ENCODE results near the gene PSPH. TPM values are rescaled to one million over a fixed set of nuclear protein-coding genes. Genes with fewer than 3 reads are reported as not detected.
A peak's percentile ranks its signal among the peaks of the same experiment; 100 is the strongest.
"Not testable (repeated sequence)": the region's sequence is repeated elsewhere in the genome, so short reads cannot be mapped to it uniquely, and the experiment has no call there.

Gene PSPH
- total RNA-seq, 2 donors from 2014 or later, result 4.6 to 14.3 TPM

- Histone ChIP-seq H3K9me3 (no peaks in the 10 kb centered on the region), H3K27me3 (no peaks in the 10 kb centered on the region), H3K27ac (no peak overlapping the region), H3K4me3 (no peak overlapping the region), H3K4me1 (peaks cover 23% of the 10 kb centered on the region), H3K36me3 (replicated peaks in 1 of 2; ENCODE audit: insufficient read depth in 1 of 2, low read depth in 2 of 2) (no peaks in the 10 kb centered on the region)
- intact Hi-C loops (cut with DNase I), result no loop called here
- no peak for ATAC-seq
- WGBS, 2 donors, result 14 to 44% methylated on average over 8 to 12 of the region's 13 CpGs
- no peak for TF ChIP-seq CTCF (IDR thresholded peaks at IDR 0.05)
- TF ChIP-seq POLR2A (IDR thresholded peaks at IDR 0.05), result no peak
- peak; percentile 43 to 75 (median 56) for DNase-seq
Measured at GRCh38 chr7:56083150-56083785, 32.0 kb upstream of the PSPH start.

- Histone ChIP-seq H3K9me3 (no peaks in the 10 kb centered on the region), H3K36me3 (replicated peaks in 1 of 2; ENCODE audit: insufficient read depth in 1 of 2, low read depth in 2 of 2) (no peaks in the 10 kb centered on the region), H3K4me1 (peaks cover 23% of the 10 kb centered on the region), H3K27ac (no peak overlapping the region), H3K4me3 (no peak overlapping the region), H3K27me3 (no peaks in the 10 kb centered on the region)
- no peak for DNase-seq
- intact Hi-C loops (cut with DNase I), result no loop called here
- no peak for TF ChIP-seq POLR2A (IDR thresholded peaks at IDR 0.05)
- TF ChIP-seq CTCF (IDR thresholded peaks at IDR 0.05), result no peak
- 93 to 100% methylated on average over 8 to 29 of the region's 29 CpGs for WGBS, 2 donors
- no peak for ATAC-seq
Measured at GRCh38 chr7:56081626-56082340, 30.5 kb upstream of the PSPH start.

- H3K27me3 ChIP-seq; H3K27ac ChIP-seq; H3K9me3 ChIP-seq; H3K4me3 ChIP-seq; H3K36me3 ChIP-seq (replicated peaks in 1 of 2; ENCODE audit: insufficient read depth in 1 of 2, low read depth in 2 of 2); intact Hi-C loops (cut with DNase I); DNase-seq; ATAC-seq: not testable (repeated sequence)
- H3K4me1 ChIP-seq, result peaks cover 23% of the 10 kb centered on the region
- WGBS, 2 donors, result 89 to 93% methylated on average over 17 to 28 of the region's 28 CpGs
Measured at GRCh38 chr7:56080726-56081435, 29.6 kb upstream of the PSPH start.

GRCh38 chr7:56079450-56080185 is 28.4 kb upstream of the PSPH start:
- peak; percentile 74 for ATAC-seq
- DNase-seq, result peak; percentile 77 to 87 (median 82)
- 11 to 31% methylated on average over 12 of the region's 12 CpGs for WGBS, 2 donors
- Histone ChIP-seq H3K27ac (peak overlapping the region in 3 of 4 donors; percentile 59 to 71 (median 64)), H3K9me3 (no peaks in the 10 kb centered on the region), H3K27me3 (no peaks in the 10 kb centered on the region), H3K4me1 (peaks cover 26% of the 10 kb centered on the region), H3K36me3 (replicated peaks in 1 of 2; ENCODE audit: insufficient read depth in 1 of 2, low read depth in 2 of 2) (no peaks in the 10 kb centered on the region), H3K4me3 (no peak overlapping the region)
- peak; percentile 57 to 82 (median 73) for TF ChIP-seq CTCF (IDR thresholded peaks at IDR 0.05)
- TF ChIP-seq POLR2A (IDR thresholded peaks at IDR 0.05), result no peak
- intact Hi-C loops (cut with DNase I), result no loop called here

GRCh38 chr7:56078196-56078595 is 27.0 kb upstream of the PSPH start:
- WGBS, 2 donors, result 96 to 100% methylated on average over 2 to 16 of the region's 16 CpGs
- no peak for DNase-seq
- Histone ChIP-seq H3K27ac (no peak overlapping the region), H3K27me3 (no peaks in the 10 kb centered on the region), H3K4me1 (peaks cover 27% of the 10 kb centered on the region), H3K4me3 (no peak overlapping the region), H3K9me3 (no peaks in the 10 kb centered on the region), H3K36me3 (replicated peaks in 1 of 2; ENCODE audit: insufficient read depth in 1 of 2, low read depth in 2 of 2) (no peaks in the 10 kb centered on the region)
- TF ChIP-seq POLR2A (IDR thresholded peaks at IDR 0.05) (no peak), CTCF (IDR thresholded peaks at IDR 0.05) (no peak)
- intact Hi-C loops (cut with DNase I), result no loop called here
- ATAC-seq, result no peak
